Panc1 (cell line): ENCODE data around the gene TSPOAP1. TPM values are rescaled to one million over a fixed set of nuclear protein-coding genes. Genes with fewer than 3 reads are reported as not detected.

Experiments used
- ATAC-seq: fragments of 200-7000 bp; cut with Tn5 transposase; 2 replicates; pipeline ENCODE4 v1.9.1; 2020; ENCODE audit warnings: mild to moderate bottlenecking, moderate library complexity
- BruUV-seq: library from RNA; stranded (reverse); fragments of 400-500 nt; replicated peaks from 2 replicates; lab custom pipeline; 2021; lab: Mats Ljungman, UMichigan
- CTCF ChIA-PET: fragments of 300-600 bp; sonication (Branson Sonifier 250); formaldehyde crosslinking; loops from one replicate; lab custom pipeline; 2022; ENCODE audit warnings: antibody characterized with exemption; lab: Charles Lee
- POLR2A ChIA-PET: fragments of 300-600 bp; sonication (Branson Sonifier 250); formaldehyde crosslinking; loops from one replicate; lab custom pipeline; 2022; ENCODE audit warnings: antibody characterized with exemption; lab: Charles Lee
- DNase-seq: peaks from one replicate; pipeline ENCODE4 v3.0.0-alpha.2; 2010; ENCODE audit warnings: low read depth, low spot score
- H3K27ac ChIP-seq: 2 replicates; pipeline ENCODE4 v1.5.1; 2011; ENCODE audit warnings: mild to moderate bottlenecking, low read length, inconsistent platforms
- H3K27me3 ChIP-seq: fragments of 200-500 bp; sonication (Bioruptor generic); 2 replicates; pipeline ENCODE4 v1.6.0; 2014; ENCODE audit warnings: low read length, inconsistent platforms; ENCODE audit not compliant: control insufficient read depth, insufficient read depth
- H3K36me3 ChIP-seq: fragments of 200-500 bp; sonication (Bioruptor generic); 2 replicates; pipeline ENCODE4 v1.5.1; 2014; ENCODE audit warnings: inconsistent platforms, mild to moderate bottlenecking, low read length, moderate library complexity; ENCODE audit not compliant: control insufficient read depth, insufficient read depth
- H3K4me1 ChIP-seq: 2 replicates; pipeline ENCODE4 v1.5.1; 2011; ENCODE audit warnings: inconsistent platforms, mild to moderate bottlenecking, low read length, moderate library complexity; ENCODE audit not compliant: control insufficient read depth, insufficient read depth
- H3K4me3 ChIP-seq, 2 experiments: 2 replicates each; pipeline ENCODE4 v1.5.1; 2011 to 2012; ENCODE audit warnings: low read depth in 2 of 2, low read length in 2 of 2, mild to moderate bottlenecking in 2 of 2, inconsistent platforms in 1 of 2, moderate library complexity in 1 of 2
- H3K9me3 ChIP-seq: fragments of 200-500 bp; sonication (Bioruptor generic); 2 replicates; pipeline ENCODE4 v1.5.1; 2014; ENCODE audit warnings: low read depth, mild to moderate bottlenecking, inconsistent platforms, low read length, moderate library complexity; ENCODE audit not compliant: control insufficient read depth, insufficient read depth
- POLR2AphosphoS5 ChIP-seq: IDR thresholded peaks from 2 replicates; pipeline ENCODE4 v1.6.1; 2012; ENCODE audit warnings: mild to moderate bottlenecking, low read depth, low read length, moderate library complexity
- SIN3A ChIP-seq: IDR thresholded peaks from 2 replicates; pipeline ENCODE4 v1.6.1; 2012; ENCODE audit warnings: low read depth, mild to moderate bottlenecking, low read length, moderate library complexity, borderline replicate concordance; ENCODE audit not compliant: insufficient read depth
- TCF7L2 ChIP-seq: IDR thresholded peaks from 2 replicates; pipeline ENCODE4 v1.6.1; 2011; ENCODE audit warnings: mild to moderate bottlenecking, low read depth, low read length, inconsistent platforms
- in situ Hi-C: cut with HindIII; loops from 2 replicates; pipeline ENCODE4 v1.10.0; 2016; ENCODE audit warnings: low sequenced_read_pairs, low pct_unique_long_range_greater_than_20kb
- intact Hi-C: fragments of 100-400 bp; cut with micrococcal nuclease; formaldehyde crosslinking; loops from one replicate; pipeline ENCODE4 v1.10.0; 2022; ENCODE audit not compliant: unreplicated experiment
- total RNA-seq: library from RNA; stranded (reverse); gene quantifications from one replicate; pipeline ENCODE4 v1.2.1, GENCODE V29; 2021; ENCODE audit not compliant: unreplicated experiment
- TF ChIP-seq, protein P1 (sequence below): fragments of 450-650 bp; IDR thresholded peaks from 2 replicates; pipeline ENCODE4 v1.5.1; 2017; ENCODE audit warnings: mild to moderate bottlenecking
- TF ChIP-seq, protein P2 (sequence below), 2 experiments: IDR thresholded peaks; 2 replicates each; pipeline ENCODE4 v1.6.1; 2011 to 2012; ENCODE audit warnings: low read depth in 2 of 2, control low read depth in 1 of 2, low read length in 1 of 2, mild to moderate bottlenecking in 1 of 2, moderate library complexity in 1 of 2; ENCODE audit not compliant: insufficient read depth in 1 of 2

The TSPOAP1 gene
- total RNA-seq, 1 experiment from 2014 or later, result 0.05 TPM

DNA sequence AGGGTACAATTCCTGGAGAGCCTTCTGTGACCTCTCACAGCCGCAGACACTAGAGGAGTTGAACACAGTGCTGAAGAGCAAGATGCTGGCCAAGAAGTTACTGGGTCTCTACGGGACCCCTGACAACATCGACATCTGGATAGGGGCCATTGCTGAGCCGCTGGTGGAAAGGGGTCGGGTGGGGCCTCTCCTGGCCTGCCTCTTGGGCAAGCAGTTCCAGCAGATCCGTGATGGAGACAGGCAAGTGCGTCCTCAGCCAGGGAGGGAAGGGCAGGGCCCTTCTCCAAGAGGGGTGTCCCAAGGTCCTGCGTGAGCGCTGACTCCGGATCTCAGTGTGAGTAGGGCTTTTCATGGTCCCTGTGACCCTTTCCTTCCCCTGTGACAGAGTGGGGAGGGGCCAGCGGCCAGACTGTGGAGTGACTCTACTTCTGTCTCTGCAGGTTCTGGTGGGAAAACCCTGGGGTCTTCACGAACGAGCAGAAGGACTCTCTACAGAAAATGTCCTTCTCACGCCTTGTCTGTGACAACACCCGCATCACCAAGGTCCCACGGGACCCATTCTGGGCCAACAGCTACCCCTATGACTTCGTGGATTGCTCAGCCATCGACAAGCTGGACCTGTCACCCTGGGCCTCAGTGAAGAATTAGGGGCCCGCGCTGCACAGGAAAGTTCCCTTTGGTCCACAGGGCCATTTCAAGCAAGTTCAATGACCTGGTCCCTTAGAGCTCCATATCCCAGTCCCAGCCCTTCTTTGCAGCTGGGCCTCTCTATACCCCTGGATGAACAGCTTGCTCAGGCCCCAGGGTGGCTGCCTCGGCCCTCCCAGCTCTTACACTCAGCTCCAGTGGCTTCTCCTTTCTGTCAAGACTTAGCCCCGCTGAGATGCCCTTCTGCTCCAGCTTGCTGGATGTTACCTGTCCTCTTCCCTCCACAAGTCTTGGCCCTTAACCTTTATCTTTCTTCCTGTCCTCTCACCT is 61.0 kb downstream of the TSPOAP1 start:
- Histone ChIP-seq H3K4me3 (no peak overlapping the region), H3K27ac (no peak overlapping the region), H3K4me1 (no peaks in the 10 kb centered on the region), H3K27me3 (peaks cover 11% of the 10 kb centered on the region), H3K36me3 (no peaks in the 10 kb centered on the region), H3K9me3 (no peaks in the 10 kb centered on the region)
- in situ Hi-C loops (no loop called here), intact Hi-C loops (no loop called here)
- BruUV-seq, result no TSS peak
- ChIA-PET CTCF (no interaction called here), POLR2A (no interaction called here)
- TF ChIP-seq, protein P1, sequence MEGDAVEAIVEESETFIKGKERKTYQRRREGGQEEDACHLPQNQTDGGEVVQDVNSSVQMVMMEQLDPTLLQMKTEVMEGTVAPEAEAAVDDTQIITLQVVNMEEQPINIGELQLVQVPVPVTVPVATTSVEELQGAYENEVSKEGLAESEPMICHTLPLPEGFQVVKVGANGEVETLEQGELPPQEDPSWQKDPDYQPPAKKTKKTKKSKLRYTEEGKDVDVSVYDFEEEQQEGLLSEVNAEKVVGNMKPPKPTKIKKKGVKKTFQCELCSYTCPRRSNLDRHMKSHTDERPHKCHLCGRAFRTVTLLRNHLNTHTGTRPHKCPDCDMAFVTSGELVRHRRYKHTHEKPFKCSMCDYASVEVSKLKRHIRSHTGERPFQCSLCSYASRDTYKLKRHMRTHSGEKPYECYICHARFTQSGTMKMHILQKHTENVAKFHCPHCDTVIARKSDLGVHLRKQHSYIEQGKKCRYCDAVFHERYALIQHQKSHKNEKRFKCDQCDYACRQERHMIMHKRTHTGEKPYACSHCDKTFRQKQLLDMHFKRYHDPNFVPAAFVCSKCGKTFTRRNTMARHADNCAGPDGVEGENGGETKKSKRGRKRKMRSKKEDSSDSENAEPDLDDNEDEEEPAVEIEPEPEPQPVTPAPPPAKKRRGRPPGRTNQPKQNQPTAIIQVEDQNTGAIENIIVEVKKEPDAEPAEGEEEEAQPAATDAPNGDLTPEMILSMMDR, result no peak
- TF ChIP-seq TCF7L2 (no peak), POLR2AphosphoS5 (no peak), SIN3A (no peak)
- TF ChIP-seq, protein P2, sequence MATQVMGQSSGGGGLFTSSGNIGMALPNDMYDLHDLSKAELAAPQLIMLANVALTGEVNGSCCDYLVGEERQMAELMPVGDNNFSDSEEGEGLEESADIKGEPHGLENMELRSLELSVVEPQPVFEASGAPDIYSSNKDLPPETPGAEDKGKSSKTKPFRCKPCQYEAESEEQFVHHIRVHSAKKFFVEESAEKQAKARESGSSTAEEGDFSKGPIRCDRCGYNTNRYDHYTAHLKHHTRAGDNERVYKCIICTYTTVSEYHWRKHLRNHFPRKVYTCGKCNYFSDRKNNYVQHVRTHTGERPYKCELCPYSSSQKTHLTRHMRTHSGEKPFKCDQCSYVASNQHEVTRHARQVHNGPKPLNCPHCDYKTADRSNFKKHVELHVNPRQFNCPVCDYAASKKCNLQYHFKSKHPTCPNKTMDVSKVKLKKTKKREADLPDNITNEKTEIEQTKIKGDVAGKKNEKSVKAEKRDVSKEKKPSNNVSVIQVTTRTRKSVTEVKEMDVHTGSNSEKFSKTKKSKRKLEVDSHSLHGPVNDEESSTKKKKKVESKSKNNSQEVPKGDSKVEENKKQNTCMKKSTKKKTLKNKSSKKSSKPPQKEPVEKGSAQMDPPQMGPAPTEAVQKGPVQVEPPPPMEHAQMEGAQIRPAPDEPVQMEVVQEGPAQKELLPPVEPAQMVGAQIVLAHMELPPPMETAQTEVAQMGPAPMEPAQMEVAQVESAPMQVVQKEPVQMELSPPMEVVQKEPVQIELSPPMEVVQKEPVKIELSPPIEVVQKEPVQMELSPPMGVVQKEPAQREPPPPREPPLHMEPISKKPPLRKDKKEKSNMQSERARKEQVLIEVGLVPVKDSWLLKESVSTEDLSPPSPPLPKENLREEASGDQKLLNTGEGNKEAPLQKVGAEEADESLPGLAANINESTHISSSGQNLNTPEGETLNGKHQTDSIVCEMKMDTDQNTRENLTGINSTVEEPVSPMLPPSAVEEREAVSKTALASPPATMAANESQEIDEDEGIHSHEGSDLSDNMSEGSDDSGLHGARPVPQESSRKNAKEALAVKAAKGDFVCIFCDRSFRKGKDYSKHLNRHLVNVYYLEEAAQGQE (IDR thresholded peaks at IDR 0.05; ENCODE audit: insufficient read depth in 1 of 2, low read depth in 2 of 2, low read length in 1 of 2), result no peak
- DNase-seq, result no peak
- ATAC-seq, result no peak

DNA sequence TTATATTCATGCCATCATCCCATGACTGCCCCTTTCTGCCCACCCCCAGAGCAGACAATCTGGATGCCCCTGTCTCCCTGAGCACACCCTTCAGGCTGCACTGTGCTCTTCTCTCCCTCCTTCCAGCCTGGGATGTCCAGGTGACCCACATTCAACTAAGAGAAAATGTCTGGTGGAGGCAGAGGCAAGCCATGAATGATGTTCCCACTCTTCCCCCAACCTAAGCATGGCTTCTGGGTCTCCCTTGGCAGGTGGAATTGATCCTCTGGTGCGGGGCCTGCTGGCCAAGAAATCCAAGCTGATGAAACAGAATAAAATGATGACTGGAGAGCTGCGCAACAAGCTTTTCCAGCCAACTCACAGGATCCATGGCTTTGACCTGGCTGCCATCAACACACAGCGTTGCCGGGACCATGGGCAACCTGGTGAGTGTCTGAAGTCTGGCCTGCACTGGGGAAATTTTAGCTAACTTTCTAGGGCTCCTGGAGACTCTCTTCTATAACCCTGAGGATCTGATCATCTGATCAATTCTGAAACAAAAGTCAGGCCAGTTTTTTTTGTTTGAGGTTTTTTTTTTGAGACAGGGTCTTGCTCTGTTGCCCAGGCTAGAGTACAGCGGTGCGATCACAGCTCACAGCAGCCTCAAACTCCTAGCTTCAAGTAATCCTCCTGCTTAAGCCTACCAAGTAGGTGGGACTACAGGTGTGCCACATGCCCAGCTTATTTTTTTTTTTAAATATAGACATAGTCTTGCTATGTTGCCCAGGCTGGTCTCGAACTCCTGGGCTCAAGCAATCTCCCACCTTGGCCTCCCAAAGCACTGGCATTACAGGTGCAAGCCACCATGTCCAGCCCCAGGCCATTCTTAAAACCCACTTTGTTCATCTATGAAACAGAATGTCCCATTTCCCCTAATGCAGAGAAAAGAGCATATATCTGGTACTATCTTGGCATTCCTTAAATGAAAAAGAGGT is 62.4 kb downstream of the TSPOAP1 start:
- H3K4me1 ChIP-seq, result no peaks in the 10 kb centered on the region
- BruUV-seq, result no TSS peak
- intact Hi-C loops, result no loop called here
- H3K9me3 ChIP-seq, result no peaks in the 10 kb centered on the region
- H3K36me3 ChIP-seq, result no peaks in the 10 kb centered on the region
- no peak overlapping the region for H3K27ac ChIP-seq
- no peak for DNase-seq
- H3K4me3 ChIP-seq, result no peak overlapping the region
- TF ChIP-seq, protein P2 (IDR thresholded peaks at IDR 0.05; ENCODE audit: insufficient read depth in 1 of 2, low read depth in 2 of 2, low read length in 1 of 2), result no peak
- no peak for TF ChIP-seq TCF7L2
- TF ChIP-seq, protein P1, result no peak
- TF ChIP-seq SIN3A, result no peak
- TF ChIP-seq POLR2AphosphoS5, result no peak
- ChIA-PET POLR2A (no interaction called here), CTCF (interaction anchor here (0.6 kb wide), 1 partner anchor 45 kb away, joined by 4 read pairs; no protein-coding TSS in a partner anchor)
- ATAC-seq, result no peak
- peaks cover 20% of the 10 kb centered on the region for H3K27me3 ChIP-seq
- in situ Hi-C loops, result no loop called here
